AG04449 (cell line): Measurements from ENCODE around the gene SCAP.
A peak's percentile ranks its signal among the peaks of the same experiment; 100 is the strongest.

Experiments
- CTCF ChIA-PET: fragments of 350-600 bp; formaldehyde crosslinking; extraction: SDS; loops from one replicate; lab custom pipeline; 2021; ENCODE audit warnings: antibody characterized with exemption; lab: Yijun Ruan, JAX
- POLR2A ChIA-PET: fragments of 400-600, 350-600 bp; formaldehyde crosslinking; extraction: SDS; loops from one replicate; lab custom pipeline; 2020; ENCODE audit warnings: antibody characterized with exemption, inconsistent platforms; lab: Yijun Ruan, JAX
- DNase-seq: peaks from one replicate; pipeline ENCODE4 v3.0.0-alpha.2; 2010; ENCODE audit warnings: low read depth, low spot score
- H3K4me3 ChIP-seq: 2 replicates; pipeline ENCODE4 v1.5.1; 2011; ENCODE audit warnings: low read depth, mild to moderate bottlenecking, control low read depth, low read length
- CTCF ChIP-seq: IDR thresholded peaks from one replicate; pipeline ENCODE4 v1.5.1; 2011; ENCODE audit warnings: mild to moderate bottlenecking, moderate library complexity, low read length, control low read depth, inconsistent platforms; ENCODE audit not compliant: insufficient read depth; ENCODE audit errors: missing control alignments

SCAP gene

GRCh38 chr3:47425383-47425778 lies 50.4 kb downstream of the SCAP start:
- H3K4me3 ChIP-seq = no peak overlapping the region
- DNase-seq = no peak
- ChIA-PET CTCF (interaction anchor here (1.5 to 7.5 kb wide), 6 partner anchors 10 to 89 kb away, joined by 3 to 75 read pairs (median 6); partner anchors contain the start of gene SCAP), POLR2A (no interaction called here)
- TF ChIP-seq CTCF = no peak

GRCh38 chr3:47424434-47425382 lies 51.0 kb downstream of the SCAP start:
- CTCF ChIA-PET = interaction anchor here (0.9 to 7.5 kb wide), 8 partner anchors 9 to 90 kb away, joined by 3 to 75 read pairs (median 4); partner anchors contain the start of gene SCAP
- no peak for DNase-seq
- H3K4me3 ChIP-seq = no peak overlapping the region
- POLR2A ChIA-PET = no interaction called here
- TF ChIP-seq CTCF = no peak

- ChIA-PET POLR2A (no interaction called here), CTCF (interaction anchor here (0.9 to 7.5 kb wide), 7 partner anchors 8 to 91 kb away, joined by 3 to 75 read pairs (median 5); partner anchors contain the start of gene SCAP)
- TF ChIP-seq CTCF = no peak
- DNase-seq = no peak
- H3K4me3 ChIP-seq = no peak overlapping the region
Observed at GRCh38 chr3:47423548-47424145, 52.1 kb downstream of the SCAP start.

- TF ChIP-seq CTCF = no peak
- DNase-seq = no peak
- POLR2A ChIA-PET = no interaction called here
- no peak overlapping the region for H3K4me3 ChIP-seq
- CTCF ChIA-PET = interaction anchor here (1.2 to 7.5 kb wide), 10 partner anchors 9 to 99 kb away, joined by 3 to 75 read pairs (median 27); partner anchors contain the start of genes ELP6 and SCAP
Observed at GRCh38 chr3:47422743-47423142, 53.0 kb downstream of the SCAP start.

GRCh38 chr3:47421741-47422649 lies 53.7 kb downstream of the SCAP start:
- DNase-seq = no peak

More at GRCh38 chr3:47421741-47422649, 53.7 kb downstream of the SCAP start:
- ChIA-PET POLR2A (interaction anchor here (1.6 kb wide), 1 partner anchor 54 kb away, joined by 5 read pairs; the partner anchor contains the start of gene SCAP), CTCF (interaction anchor here (0.7 to 7.5 kb wide), 30 partner anchors 8 to 368 kb away, joined by 3 to 75 read pairs (median 6); partner anchors contain the start of genes ELP6, KIF9, KLHL18 and SCAP)
- TF ChIP-seq CTCF = peak; percentile 14
- H3K4me3 ChIP-seq = no peak overlapping the region
